ENCODE results near the gene ERN2. TPM values are rescaled to one million over a fixed set of nuclear protein-coding genes. Genes with fewer than 3 reads are reported as not detected.
"Not testable (repeated sequence)": the region's sequence is repeated elsewhere in the genome, so short reads cannot be mapped to it uniquely, and the experiment has no call there.

ERN2 gene
- total RNA-seq, 1 donor from 2014 or later = not detected

DNA sequence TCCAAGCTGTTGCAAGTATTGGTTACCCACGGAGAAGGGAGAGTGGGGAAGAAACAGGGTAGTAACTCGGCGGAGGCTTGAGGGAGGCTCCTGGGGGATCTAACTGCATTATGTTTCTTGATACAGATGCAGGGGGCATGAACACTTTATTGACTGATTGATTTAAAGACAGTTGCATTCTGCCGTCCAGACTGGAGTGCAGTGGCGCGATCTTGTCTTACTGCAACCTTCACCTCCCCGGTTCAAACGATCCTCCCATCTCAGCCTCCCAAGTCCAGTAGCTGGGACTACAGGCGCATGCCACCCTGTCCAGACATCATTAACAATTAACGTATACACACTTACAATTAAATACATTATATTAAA, 15.1 kb upstream of the ERN2 start:
- ATAC-seq (ENCODE audit: low read depth) (no peak), DNase-seq (no peak)
- CTCF ChIA-PET = interaction anchor here (1.7 kb wide), 1 partner anchor 50 kb away, joined by 7 read pairs; the partner anchor contains the start of gene PLK1
- Mint-ChIP-seq H3K9me3 (peaks cover 2% of the 10 kb centered on the region), H3K4me3 (no peak overlapping the region), H3K36me3 (ENCODE audit: low read depth) (no peaks in the 10 kb centered on the region), H3K27ac (no peak overlapping the region), H3K27me3 (peaks cover 16% of the 10 kb centered on the region), H3K4me1 (peaks cover 2% of the 10 kb centered on the region)
- POLR2A ChIA-PET = interaction anchor here (0.6 kb wide), 1 partner anchor 41 kb away, joined by 3 read pairs; no protein-coding TSS in a partner anchor
- TF ChIP-seq, protein P1, sequence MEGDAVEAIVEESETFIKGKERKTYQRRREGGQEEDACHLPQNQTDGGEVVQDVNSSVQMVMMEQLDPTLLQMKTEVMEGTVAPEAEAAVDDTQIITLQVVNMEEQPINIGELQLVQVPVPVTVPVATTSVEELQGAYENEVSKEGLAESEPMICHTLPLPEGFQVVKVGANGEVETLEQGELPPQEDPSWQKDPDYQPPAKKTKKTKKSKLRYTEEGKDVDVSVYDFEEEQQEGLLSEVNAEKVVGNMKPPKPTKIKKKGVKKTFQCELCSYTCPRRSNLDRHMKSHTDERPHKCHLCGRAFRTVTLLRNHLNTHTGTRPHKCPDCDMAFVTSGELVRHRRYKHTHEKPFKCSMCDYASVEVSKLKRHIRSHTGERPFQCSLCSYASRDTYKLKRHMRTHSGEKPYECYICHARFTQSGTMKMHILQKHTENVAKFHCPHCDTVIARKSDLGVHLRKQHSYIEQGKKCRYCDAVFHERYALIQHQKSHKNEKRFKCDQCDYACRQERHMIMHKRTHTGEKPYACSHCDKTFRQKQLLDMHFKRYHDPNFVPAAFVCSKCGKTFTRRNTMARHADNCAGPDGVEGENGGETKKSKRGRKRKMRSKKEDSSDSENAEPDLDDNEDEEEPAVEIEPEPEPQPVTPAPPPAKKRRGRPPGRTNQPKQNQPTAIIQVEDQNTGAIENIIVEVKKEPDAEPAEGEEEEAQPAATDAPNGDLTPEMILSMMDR (IDR thresholded peaks at IDR 0.05) = no peak
- intact Hi-C loops (cut with micrococcal nuclease) = loop anchor here (10.0 kb wide), 1 partner anchor 83 kb away; the partner anchor contains the start of genes DCTN5 and PALB2

DNA sequence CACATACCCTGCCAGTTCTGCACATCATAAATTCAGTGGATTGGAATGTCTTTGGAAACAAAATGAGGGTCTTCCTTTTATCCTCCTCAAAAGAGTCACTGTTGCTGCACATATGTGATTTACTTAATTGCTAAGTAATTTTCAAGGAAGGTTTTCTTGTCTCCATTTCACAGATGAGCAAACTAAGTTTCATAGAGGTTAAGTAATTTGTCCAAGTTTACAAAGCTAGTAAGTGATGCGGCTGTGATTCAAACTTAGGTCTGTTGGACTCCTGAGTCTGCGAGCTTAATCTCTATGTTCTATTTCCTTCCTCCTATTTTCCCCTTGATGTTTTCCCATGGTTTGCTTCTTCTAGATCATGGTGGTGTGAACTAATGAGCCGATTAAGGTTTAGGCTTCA, 13.7 kb upstream of the ERN2 start:
- peaks cover 7% of the 10 kb centered on the region for H3K9me3 Mint-ChIP-seq
- ATAC-seq (ENCODE audit: low read depth) (no peak), DNase-seq (no peak)
- intact Hi-C loops (cut with micrococcal nuclease) = loop anchor here (10.0 kb wide), 1 partner anchor 82 kb away; the partner anchor contains the start of genes DCTN5 and PALB2
- no peak overlapping the region for H3K4me3 Mint-ChIP-seq
- H3K27me3 Mint-ChIP-seq = peaks cover 19% of the 10 kb centered on the region
- peaks cover 2% of the 10 kb centered on the region for H3K4me1 Mint-ChIP-seq
- no peaks in the 10 kb centered on the region for H3K36me3 Mint-ChIP-seq (ENCODE audit: low read depth)
- ChIA-PET POLR2A (no interaction called here), CTCF (interaction anchor here (1.7 kb wide), 1 partner anchor 49 kb away, joined by 7 read pairs; the partner anchor contains the start of gene PLK1)
- TF ChIP-seq, protein P1 (IDR thresholded peaks at IDR 0.05) = no peak
- H3K27ac Mint-ChIP-seq = no peak overlapping the region

DNA sequence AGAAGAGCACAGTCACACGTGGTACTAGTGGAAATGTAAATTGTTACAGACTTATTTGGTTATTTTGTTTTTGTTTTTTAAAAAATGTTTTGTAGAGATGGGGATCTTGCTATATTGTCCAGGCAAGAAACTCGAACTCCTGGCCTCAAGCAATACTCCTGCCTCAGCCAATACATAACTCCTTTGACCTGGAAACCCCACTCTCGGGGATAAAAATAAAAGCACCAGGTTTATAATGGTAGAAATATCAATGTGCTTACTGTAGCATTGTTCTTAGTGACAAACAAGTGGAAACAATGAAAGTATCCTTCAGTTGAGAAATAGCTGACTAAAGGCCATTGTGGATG, 11.7 kb upstream of the ERN2 start:
- ATAC-seq (ENCODE audit: low read depth) = no peak
- intact Hi-C loops (cut with micrococcal nuclease) = loop anchor here (10.0 kb wide), 1 partner anchor 80 kb away; the partner anchor contains the start of genes DCTN5 and PALB2

DNA sequence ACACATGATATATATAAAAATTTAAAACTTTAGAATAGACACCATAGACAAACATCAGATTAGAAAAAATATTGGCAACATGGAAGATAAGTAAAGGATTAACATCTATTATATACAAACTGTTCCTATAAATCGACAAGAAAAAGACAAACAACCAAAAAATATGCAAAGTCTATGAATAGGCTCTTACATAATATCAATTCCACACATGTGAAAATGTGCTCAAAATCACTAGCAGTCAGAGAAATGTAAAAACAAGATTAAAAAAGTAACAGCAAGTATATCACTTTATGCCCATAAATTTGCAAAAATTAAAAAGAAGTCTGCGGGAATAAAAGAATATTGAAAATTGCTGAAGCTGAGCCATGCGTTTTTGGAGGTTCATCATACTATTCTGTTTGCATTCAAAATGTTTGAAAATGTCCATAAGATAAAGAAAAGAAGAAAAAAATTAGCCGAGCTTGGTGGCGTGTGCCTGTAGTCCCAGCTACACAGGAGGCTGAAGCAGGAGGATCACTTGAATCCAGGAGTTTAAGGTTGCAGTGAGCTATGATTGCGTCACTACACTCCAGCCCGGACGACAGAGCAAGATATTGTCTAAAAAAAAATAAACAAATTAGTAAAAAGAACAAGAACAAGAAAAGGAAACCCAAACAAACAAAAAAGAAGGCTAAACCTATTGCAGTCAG, 11.2 kb upstream of the ERN2 start:
- Mint-ChIP-seq H3K36me3 (ENCODE audit: low read depth) (no peaks in the 10 kb centered on the region), H3K4me1 (peaks cover 2% of the 10 kb centered on the region), H3K27ac (no peak overlapping the region), H3K27me3 (peaks cover 17% of the 10 kb centered on the region), H3K9me3 (peaks cover 7% of the 10 kb centered on the region), H3K4me3 (no peak overlapping the region)
- ATAC-seq (ENCODE audit: low read depth) = no peak
- intact Hi-C loops (cut with micrococcal nuclease) = loop anchor here (10.0 kb wide), 1 partner anchor 79 kb away; the partner anchor contains the start of genes DCTN5 and PALB2
- ChIA-PET POLR2A (no interaction called here), CTCF (interaction anchor here (1.1 kb wide), 1 partner anchor 12 kb away, joined by 3 read pairs; no protein-coding TSS in a partner anchor)
- DNase-seq = no peak
- TF ChIP-seq, protein P1 (IDR thresholded peaks at IDR 0.05) = no peak

More for the DNA sequence above, 11.7 kb upstream of the ERN2 start:
- Mint-ChIP-seq H3K4me3 (no peak overlapping the region), H3K36me3 (ENCODE audit: low read depth) (no peaks in the 10 kb centered on the region), H3K27me3 (peaks cover 19% of the 10 kb centered on the region), H3K27ac (no peak overlapping the region), H3K9me3 (peaks cover 7% of the 10 kb centered on the region), H3K4me1 (peaks cover 2% of the 10 kb centered on the region)
- ChIA-PET CTCF (interaction anchor here (0.7 to 1.1 kb wide), 2 partner anchors 11 to 73 kb away, joined by 3 read pairs; no protein-coding TSS in a partner anchor), POLR2A (no interaction called here)
- TF ChIP-seq, protein P1 (IDR thresholded peaks at IDR 0.05) = no peak
- no peak for DNase-seq

DNA sequence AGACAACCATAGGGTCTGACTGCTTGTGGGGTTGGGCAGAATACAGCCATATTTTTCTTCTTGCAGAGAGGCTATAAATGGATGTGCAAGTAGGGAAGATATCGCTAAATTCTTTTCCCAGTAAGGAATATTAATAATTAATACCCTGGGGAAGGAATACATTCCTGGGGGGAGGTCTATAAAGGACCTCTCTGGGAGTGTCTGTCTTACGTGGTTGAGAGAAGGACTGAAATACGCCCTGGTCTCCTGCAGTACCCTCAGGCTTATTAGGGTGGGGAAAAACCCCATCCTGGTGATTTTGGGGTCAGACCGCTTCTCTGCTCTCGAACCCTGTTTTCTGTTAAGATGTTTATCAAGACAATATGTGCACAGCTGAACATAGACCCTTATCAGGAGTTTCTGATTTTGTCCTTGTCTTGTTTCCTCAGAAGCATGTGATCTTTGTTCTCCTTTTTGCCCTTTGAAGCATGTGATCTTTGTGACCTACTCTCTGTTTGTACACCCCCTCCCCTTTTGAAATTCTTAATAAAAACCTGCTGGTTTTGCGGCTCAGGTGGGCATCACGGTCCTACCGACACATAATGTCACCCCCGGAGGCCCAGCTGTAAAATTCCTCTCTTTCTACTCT, 9.7 kb upstream of the ERN2 start:
- H3K27ac Mint-ChIP-seq; H3K4me3 Mint-ChIP-seq; H3K4me1 Mint-ChIP-seq; CTCF ChIA-PET; H3K36me3 Mint-ChIP-seq (ENCODE audit: low read depth); DNase-seq; H3K9me3 Mint-ChIP-seq; ATAC-seq (ENCODE audit: low read depth): not testable (repeated sequence)
- H3K27me3 Mint-ChIP-seq = peaks cover 20% of the 10 kb centered on the region
- POLR2A ChIA-PET = interaction anchor here (0.5 kb wide), 1 partner anchor 15 kb away, joined by 11 read pairs; no protein-coding TSS in a partner anchor
- intact Hi-C loops (cut with micrococcal nuclease) = loop anchor here (10.0 kb wide), 1 partner anchor 78 kb away; the partner anchor contains the start of genes DCTN5 and PALB2
